GM12801 (cell line): ENCODE measurements around the gene PCDHB9.
"Not testable (repeated sequence)": the region's sequence is repeated elsewhere in the genome, so short reads cannot be mapped to it uniquely, and the experiment has no call there.

Experiments used
- TF ChIP-seq, protein P1 (sequence below): IDR thresholded peaks from one replicate; pipeline ENCODE4 v1.5.1; 2011; ENCODE audit warnings: control low read depth; ENCODE audit not compliant: insufficient read length; ENCODE audit errors: extremely low read depth

PCDHB9 gene

DNA sequence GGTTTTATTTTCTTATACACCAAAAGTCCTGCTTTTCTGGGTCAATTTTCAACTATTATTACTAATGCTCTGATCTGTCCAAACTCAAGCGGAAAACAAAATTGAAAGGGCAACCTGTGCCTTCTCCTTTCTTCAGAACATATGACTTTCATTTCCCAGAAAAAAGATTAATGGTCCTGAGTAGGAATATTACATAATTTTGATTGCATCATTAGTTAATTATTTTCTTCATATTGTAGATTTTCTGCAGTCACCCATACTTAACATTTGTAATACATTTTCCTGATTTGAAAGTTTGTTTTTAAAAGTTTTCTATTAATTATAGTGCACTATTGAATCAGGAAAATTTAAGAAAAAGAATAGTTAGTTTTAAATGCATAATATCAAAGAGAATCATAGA is 11.0 kb upstream of the PCDHB9 start:
- TF ChIP-seq, protein P1, sequence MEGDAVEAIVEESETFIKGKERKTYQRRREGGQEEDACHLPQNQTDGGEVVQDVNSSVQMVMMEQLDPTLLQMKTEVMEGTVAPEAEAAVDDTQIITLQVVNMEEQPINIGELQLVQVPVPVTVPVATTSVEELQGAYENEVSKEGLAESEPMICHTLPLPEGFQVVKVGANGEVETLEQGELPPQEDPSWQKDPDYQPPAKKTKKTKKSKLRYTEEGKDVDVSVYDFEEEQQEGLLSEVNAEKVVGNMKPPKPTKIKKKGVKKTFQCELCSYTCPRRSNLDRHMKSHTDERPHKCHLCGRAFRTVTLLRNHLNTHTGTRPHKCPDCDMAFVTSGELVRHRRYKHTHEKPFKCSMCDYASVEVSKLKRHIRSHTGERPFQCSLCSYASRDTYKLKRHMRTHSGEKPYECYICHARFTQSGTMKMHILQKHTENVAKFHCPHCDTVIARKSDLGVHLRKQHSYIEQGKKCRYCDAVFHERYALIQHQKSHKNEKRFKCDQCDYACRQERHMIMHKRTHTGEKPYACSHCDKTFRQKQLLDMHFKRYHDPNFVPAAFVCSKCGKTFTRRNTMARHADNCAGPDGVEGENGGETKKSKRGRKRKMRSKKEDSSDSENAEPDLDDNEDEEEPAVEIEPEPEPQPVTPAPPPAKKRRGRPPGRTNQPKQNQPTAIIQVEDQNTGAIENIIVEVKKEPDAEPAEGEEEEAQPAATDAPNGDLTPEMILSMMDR, result no peak

DNA sequence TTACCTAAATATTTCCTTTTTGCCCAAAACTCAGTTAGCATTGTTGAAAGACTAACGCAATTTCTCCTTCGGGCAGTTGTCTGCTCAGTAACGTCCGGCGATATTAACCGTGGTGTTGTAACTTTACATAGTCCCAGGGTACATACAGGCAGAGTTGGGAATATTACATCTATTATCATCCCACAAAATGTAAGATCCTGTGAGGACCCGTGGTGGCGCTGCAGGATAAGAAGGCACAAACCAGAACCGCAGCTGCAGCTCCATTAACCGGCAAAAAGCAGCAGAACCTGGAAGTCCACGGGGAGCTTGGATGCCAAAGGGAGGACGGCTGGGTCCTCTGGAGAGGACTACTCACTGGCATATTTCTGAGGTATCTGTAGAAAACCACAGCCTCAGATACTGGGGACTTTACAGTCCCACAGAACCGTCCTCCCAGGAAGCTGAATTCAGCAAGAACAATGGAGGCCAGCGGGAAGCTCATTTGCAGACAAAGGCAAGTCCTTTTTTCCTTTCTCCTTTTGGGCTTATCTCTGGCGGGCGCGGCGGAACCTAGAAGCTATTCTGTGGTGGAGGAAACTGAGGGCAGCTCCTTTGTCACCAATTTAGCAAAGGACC is 9.3 kb upstream of the PCDHB9 start, which contains the start of gene PCDHB8:
TSS of gene PCDHB8 (plus strand) at position 214 of the 615 bp plus-strand sequence. CDS start at position 459, 245 bp downstream.
- TF ChIP-seq, protein P1, result not testable (repeated sequence)

DNA sequence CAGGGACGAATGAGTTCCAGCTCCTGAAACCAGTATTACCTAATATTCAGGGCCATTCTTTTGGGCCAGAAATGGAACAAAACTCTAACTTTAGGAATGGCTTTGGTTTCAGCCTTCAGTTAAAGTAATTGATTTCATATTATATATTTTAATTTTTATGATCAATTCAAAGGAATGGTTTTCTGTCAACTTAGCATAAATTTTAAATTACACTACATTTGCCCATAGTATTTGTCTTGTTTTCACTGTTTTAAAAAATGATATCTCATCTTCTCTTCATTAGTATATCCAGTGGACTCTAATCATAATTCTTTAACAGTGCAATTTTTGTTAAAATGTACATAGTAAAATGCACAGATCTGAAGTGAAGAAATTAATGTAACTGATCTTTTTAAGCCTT is 6.6 kb upstream of the PCDHB9 start:
- TF ChIP-seq, protein P1, result no peak

DNA sequence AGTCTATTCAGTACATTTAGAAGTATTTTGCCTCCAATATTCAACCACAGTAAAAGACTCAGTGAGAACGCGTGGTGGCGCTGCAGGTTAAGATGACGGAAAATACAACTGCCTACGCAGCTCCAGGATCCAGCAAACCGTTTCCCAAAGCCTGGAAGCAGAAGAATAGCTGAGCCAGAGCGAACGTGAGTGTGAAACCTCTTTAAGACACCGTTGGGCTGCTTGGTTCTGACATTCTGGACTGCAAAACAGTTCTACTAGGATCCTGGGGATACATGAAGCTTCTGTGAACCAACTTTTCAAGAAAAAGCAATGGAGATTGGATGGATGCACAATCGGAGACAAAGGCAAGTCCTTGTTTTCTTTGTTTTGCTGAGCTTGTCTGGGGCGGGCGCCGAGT is 4.7 kb upstream of the PCDHB9 start, which contains the start of gene PCDHB16:
TSS of gene PCDHB16 (plus strand) at position 140 of the 400 bp plus-strand sequence. CDS start at position 313, 173 bp downstream.
- TF ChIP-seq, protein P1, result no peak

DNA sequence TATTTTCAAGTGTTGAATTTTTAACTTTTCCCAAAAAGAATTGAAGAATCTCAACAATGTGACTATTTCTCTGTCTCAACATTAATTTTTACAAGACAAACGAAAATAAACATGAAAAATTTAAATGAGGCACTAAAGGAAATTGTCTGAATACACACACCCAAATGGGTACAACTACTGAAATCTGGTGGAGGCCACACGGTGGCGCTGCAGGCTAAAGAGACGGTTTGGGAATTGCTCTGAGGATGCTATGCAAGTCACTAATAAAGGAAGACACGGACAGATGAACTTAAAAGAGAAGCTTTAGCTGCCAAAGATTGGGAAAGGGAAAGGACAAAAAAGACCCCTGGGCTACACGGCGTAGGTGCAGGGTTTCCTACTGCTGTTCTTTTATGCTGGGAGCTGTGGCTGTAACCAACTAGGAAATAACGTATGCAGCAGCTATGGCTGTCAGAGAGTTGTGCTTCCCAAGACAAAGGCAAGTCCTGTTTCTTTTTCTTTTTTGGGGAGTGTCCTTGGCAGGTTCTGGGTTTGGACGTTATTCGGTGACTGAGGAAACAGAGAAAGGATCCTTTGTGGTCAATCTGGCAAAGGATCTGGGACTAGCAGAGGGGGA is 5.3 kb downstream of the PCDHB9 start, which contains the start of gene PCDHB10:
TSS of gene PCDHB10 (plus strand) at position 244 of the 616 bp plus-strand sequence. CDS start at position 444, 200 bp downstream.
- TF ChIP-seq, protein P1, result no peak

DNA sequence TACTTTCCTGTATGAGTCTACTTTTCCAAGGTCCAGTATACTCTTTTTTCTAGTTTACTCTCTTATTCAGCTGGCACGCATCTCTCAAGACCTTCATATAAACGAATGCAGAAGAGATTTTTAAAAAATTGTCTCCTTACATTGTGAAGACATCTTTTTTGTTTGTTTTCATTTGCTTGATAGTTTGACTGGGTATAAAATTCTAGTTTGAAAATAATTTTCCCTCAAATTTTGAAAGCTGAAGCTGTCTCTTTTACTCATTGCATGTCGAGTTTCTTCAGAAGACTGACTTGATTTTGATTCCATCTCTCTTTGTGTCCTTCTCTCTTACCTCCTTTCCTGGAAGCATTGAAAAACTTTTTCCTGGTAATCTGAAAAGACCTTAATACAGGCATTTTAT is 9.4 kb downstream of the PCDHB9 start:
- TF ChIP-seq, protein P1, result no peak

DNA sequence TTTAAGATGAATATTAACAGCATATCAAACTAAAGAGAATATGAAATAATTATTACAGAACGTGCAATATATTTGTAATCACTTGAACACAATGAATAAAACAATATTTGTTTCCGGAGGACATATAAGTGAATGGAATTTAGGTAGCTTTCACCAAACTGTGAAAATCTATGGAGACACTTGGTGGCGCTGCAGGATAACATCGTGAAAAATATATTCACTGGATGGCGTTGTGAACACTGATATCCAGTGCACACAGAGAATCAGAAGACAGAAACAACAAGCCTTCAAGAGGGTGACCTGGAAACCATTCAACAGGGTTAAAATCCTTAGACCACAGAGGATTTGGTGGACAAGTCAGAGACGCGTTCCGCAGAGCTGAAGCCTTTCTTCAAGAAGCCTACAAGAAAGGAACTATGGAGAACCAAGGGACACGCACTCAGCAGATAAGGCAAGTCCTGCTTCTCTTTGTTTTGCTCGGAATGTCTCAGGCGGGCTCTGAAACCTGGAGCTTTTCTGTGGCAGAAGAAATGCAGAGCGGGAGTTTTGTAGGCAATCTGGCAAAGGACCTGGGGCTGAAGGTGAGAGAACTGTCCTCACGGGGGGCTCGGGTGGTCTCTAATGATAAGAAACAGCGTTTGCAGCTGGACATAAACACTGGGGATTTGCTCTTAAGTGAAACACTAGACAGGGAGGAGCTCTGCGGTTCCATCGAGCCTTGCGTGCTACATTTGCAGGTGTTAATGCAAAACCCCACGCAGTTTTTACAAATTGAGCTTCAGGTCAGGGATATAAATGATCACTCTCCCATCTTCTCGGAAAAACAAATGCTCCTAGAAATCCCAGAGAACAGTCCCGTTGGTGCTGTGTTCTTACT is 12.6 kb downstream of the PCDHB9 start, which contains the start of gene PCDHB11:
TSS of gene PCDHB11 (plus strand) at position 269 of the 877 bp plus-strand sequence. CDS start at position 417, 148 bp downstream.
- TF ChIP-seq, protein P1, result no peak
